ENCODE data around the gene MDH2.
A peak's percentile ranks its signal among the peaks of the same experiment; 100 is the strongest.

Gene MDH2

DNA sequence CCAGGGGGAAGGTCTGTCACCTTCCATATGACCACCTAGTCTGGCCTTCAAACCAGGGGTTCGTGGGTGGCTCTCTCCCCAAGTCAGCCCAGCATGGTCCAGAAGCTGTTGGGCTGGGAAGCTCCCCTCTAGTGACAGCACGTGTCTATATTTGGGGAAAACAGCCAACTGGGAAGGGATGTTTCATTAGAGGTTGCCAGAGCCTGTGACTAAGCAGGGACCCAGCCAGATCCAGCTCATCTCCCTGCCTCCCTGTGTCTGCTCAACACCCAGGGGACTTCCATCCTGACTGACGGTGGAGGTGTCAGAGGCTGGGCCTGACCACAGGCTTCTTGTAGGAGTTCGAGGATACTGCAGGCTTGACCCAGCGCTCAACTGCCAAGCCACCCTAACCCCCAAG, 10.6 kb upstream of the MDH2 start:
- no peak overlapping the region for H3K27ac ChIP-seq (ENCODE audit: low read length)
- H3K27me3 ChIP-seq (ENCODE audit: low read depth, low read length): no peaks in the 10 kb centered on the region
- no peaks in the 10 kb centered on the region for H3K36me3 ChIP-seq (replicated peaks; ENCODE audit: low read depth, low read length)
- no peak overlapping the region for H3K4me2 ChIP-seq (ENCODE audit: low read length)
- no peak overlapping the region for H3K9ac ChIP-seq (ENCODE audit: low read length)
- no peaks in the 10 kb centered on the region for H3K4me1 ChIP-seq (ENCODE audit: low read length)
- no peaks in the 10 kb centered on the region; the same call in 1 of the 2 replicates for H4K20me1 ChIP-seq (ENCODE audit: insufficient read depth, low read length)
- H3K9me3 ChIP-seq (ENCODE audit: insufficient read depth, low read length): no peaks in the 10 kb centered on the region
- H3K4me3 ChIP-seq (ENCODE audit: low read length): no peak overlapping the region
- no peaks in the 10 kb centered on the region for H3K79me2 ChIP-seq (ENCODE audit: low read length)
- TF ChIP-seq CTCF (IDR thresholded peaks at IDR 0.05; ENCODE audit: low read depth, low read length) (no peak), EZH2phosphoT487 (IDR thresholded peaks at IDR 0.05; ENCODE audit: low read depth) (no peak)
- H2AFZ ChIP-seq (ENCODE audit: low read depth, low read length): no peak overlapping the region

GRCh38 chr7:76040126-76040525, 7.8 kb upstream of the MDH2 start:
- H3K4me1 ChIP-seq (ENCODE audit: low read length): peaks cover 6% of the 10 kb centered on the region; the same call in 1 of the 2 replicates
- H3K27me3 ChIP-seq (ENCODE audit: low read depth, low read length): no peaks in the 10 kb centered on the region
- no peaks in the 10 kb centered on the region; the same call in 1 of the 2 replicates for H4K20me1 ChIP-seq (ENCODE audit: insufficient read depth, low read length)
- H2AFZ ChIP-seq (ENCODE audit: low read depth, low read length): no peak overlapping the region
- H3K27ac ChIP-seq (ENCODE audit: low read length): no peak overlapping the region
- peaks cover 21% of the 10 kb centered on the region for H3K79me2 ChIP-seq (ENCODE audit: low read length)
- no peak overlapping the region for H3K4me2 ChIP-seq (ENCODE audit: low read length)
- no peak overlapping the region for H3K4me3 ChIP-seq (ENCODE audit: low read length)
- H3K36me3 ChIP-seq (replicated peaks; ENCODE audit: low read depth, low read length): no peaks in the 10 kb centered on the region
- TF ChIP-seq EZH2phosphoT487 (IDR thresholded peaks at IDR 0.05; ENCODE audit: low read depth) (no peak), CTCF (IDR thresholded peaks at IDR 0.05; ENCODE audit: low read depth, low read length) (no peak)
- no peaks in the 10 kb centered on the region for H3K9me3 ChIP-seq (ENCODE audit: insufficient read depth, low read length)
- H3K9ac ChIP-seq (ENCODE audit: low read length): no peak overlapping the region

GRCh38 chr7:76044375-76044865, 3.5 kb upstream of the MDH2 start:
- H2AFZ ChIP-seq (ENCODE audit: low read depth, low read length): no peak overlapping the region
- no peaks in the 10 kb centered on the region for H3K27me3 ChIP-seq (ENCODE audit: low read depth, low read length)
- no peak overlapping the region for H3K4me2 ChIP-seq (ENCODE audit: low read length)
- peaks cover 9% of the 10 kb centered on the region for H3K36me3 ChIP-seq (replicated peaks; ENCODE audit: low read depth, low read length)
- no peaks in the 10 kb centered on the region; the same call in 1 of the 2 replicates for H4K20me1 ChIP-seq (ENCODE audit: insufficient read depth, low read length)
- no peak overlapping the region for H3K27ac ChIP-seq (ENCODE audit: low read length)
- no peak overlapping the region for H3K9ac ChIP-seq (ENCODE audit: low read length)
- H3K4me3 ChIP-seq (ENCODE audit: low read length): no peak overlapping the region
- TF ChIP-seq CTCF (IDR thresholded peaks at IDR 0.05; ENCODE audit: low read depth, low read length): no peak
- no peak for TF ChIP-seq EZH2phosphoT487 (IDR thresholded peaks at IDR 0.05; ENCODE audit: low read depth)
- H3K79me2 ChIP-seq (ENCODE audit: low read length): peaks cover 64% of the 10 kb centered on the region
- peaks cover 12% of the 10 kb centered on the region for H3K4me1 ChIP-seq (ENCODE audit: low read length)
- no peaks in the 10 kb centered on the region for H3K9me3 ChIP-seq (ENCODE audit: insufficient read depth, low read length)

GRCh38 chr7:76047305-76047810, 548 bp upstream of the MDH2 start:
- Histone ChIP-seq H2AFZ (ENCODE audit: low read depth, low read length) (peak overlapping the region; percentile 78), H3K36me3 (replicated peaks; ENCODE audit: low read depth, low read length) (peaks cover 19% of the 10 kb centered on the region), H3K4me1 (ENCODE audit: low read length) (peaks cover 15% of the 10 kb centered on the region), H3K4me3 (ENCODE audit: low read length) (peak overlapping the region; percentile 93), H3K9ac (ENCODE audit: low read length) (peak overlapping the region; percentile 91), H3K79me2 (ENCODE audit: low read length) (peaks cover 93% of the 10 kb centered on the region), H4K20me1 (ENCODE audit: insufficient read depth, low read length) (0 out of 2 replicates have a peak, but pooled peaks cover 8% of the 10 kb centered on the region), H3K27ac (ENCODE audit: low read length) (peak overlapping the region; percentile 46), H3K4me2 (ENCODE audit: low read length) (peak overlapping the region; percentile 81), H3K9me3 (ENCODE audit: insufficient read depth, low read length) (no peaks in the 10 kb centered on the region), H3K27me3 (ENCODE audit: low read depth, low read length) (no peaks in the 10 kb centered on the region)
- TF ChIP-seq CTCF (IDR thresholded peaks at IDR 0.05; ENCODE audit: low read depth, low read length) (no peak), EZH2phosphoT487 (IDR thresholded peaks at IDR 0.05; ENCODE audit: low read depth) (no peak)

Data from OCI-LY3 (cell line).